PFSK-1 (cell line): Measurements from ENCODE around the gene CHRNB2.

ENCODE experiments used
- FOXP2 ChIP-seq: optimal IDR thresholded peaks from 2 replicates; pipeline ENCODE3; 2011; ENCODE audit warnings: borderline replicate concordance, control low read depth, inconsistent platforms; ENCODE audit not compliant: insufficient read depth; ENCODE audit errors: extremely low read length, extremely low read depth
- POLR2AphosphoS5 ChIP-seq: IDR thresholded peaks from 2 replicates; pipeline ENCODE4 v1.6.1; 2012; ENCODE audit warnings: low read depth, mild to moderate bottlenecking, control low read depth, low read length, moderate library complexity
- SIN3A ChIP-seq: IDR thresholded peaks from 2 replicates; pipeline ENCODE4 v1.6.1; 2012; ENCODE audit warnings: mild to moderate bottlenecking, low read length, moderate library complexity, borderline replicate concordance; ENCODE audit not compliant: insufficient read depth
- TAF1 ChIP-seq: IDR thresholded peaks from 2 replicates; pipeline ENCODE4 v1.6.1; 2012; ENCODE audit warnings: low read length, control low read depth, borderline replicate concordance; ENCODE audit not compliant: insufficient read depth
- TF ChIP-seq, protein P1 (sequence below), 2 experiments: IDR thresholded peaks; 2 replicates each; pipeline versions ENCODE4 v1.6.1 to v1.8.0; 2011 to 2012; ENCODE audit warnings: low read depth in 2 of 2, low read length in 2 of 2, control low read depth in 1 of 2, inconsistent platforms in 1 of 2, mild to moderate bottlenecking in 1 of 2, moderate library complexity in 1 of 2; ENCODE audit not compliant: insufficient read depth in 1 of 2

The CHRNB2 gene

DNA sequence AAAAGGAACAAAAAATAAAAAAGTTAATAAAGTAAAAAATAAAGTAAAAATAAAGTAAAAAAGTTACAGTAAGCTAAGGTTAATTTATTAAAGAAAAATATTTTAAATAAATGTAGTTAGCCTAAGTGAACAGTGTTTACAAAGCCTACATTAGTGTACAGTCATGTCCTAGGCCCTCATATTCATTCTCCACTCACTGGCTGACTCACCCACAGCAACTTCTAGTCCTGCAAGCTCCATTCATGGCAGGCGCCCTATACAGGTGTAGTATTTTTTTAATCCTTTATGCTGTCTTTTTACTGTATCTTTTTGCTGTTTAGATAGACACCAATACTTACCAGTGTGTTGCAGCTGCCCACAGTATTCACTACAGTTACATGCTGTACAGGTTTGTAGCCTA, 28.0 kb downstream of the CHRNB2 start:
- TF ChIP-seq TAF1 = no peak
- no peak for TF ChIP-seq FOXP2
- TF ChIP-seq SIN3A = no peak
- TF ChIP-seq, protein P1, sequence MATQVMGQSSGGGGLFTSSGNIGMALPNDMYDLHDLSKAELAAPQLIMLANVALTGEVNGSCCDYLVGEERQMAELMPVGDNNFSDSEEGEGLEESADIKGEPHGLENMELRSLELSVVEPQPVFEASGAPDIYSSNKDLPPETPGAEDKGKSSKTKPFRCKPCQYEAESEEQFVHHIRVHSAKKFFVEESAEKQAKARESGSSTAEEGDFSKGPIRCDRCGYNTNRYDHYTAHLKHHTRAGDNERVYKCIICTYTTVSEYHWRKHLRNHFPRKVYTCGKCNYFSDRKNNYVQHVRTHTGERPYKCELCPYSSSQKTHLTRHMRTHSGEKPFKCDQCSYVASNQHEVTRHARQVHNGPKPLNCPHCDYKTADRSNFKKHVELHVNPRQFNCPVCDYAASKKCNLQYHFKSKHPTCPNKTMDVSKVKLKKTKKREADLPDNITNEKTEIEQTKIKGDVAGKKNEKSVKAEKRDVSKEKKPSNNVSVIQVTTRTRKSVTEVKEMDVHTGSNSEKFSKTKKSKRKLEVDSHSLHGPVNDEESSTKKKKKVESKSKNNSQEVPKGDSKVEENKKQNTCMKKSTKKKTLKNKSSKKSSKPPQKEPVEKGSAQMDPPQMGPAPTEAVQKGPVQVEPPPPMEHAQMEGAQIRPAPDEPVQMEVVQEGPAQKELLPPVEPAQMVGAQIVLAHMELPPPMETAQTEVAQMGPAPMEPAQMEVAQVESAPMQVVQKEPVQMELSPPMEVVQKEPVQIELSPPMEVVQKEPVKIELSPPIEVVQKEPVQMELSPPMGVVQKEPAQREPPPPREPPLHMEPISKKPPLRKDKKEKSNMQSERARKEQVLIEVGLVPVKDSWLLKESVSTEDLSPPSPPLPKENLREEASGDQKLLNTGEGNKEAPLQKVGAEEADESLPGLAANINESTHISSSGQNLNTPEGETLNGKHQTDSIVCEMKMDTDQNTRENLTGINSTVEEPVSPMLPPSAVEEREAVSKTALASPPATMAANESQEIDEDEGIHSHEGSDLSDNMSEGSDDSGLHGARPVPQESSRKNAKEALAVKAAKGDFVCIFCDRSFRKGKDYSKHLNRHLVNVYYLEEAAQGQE (IDR thresholded peaks at IDR 0.05; ENCODE audit: insufficient read depth in 1 of 2, low read depth in 2 of 2, low read length in 2 of 2) = no peak
- no peak for TF ChIP-seq POLR2AphosphoS5

DNA sequence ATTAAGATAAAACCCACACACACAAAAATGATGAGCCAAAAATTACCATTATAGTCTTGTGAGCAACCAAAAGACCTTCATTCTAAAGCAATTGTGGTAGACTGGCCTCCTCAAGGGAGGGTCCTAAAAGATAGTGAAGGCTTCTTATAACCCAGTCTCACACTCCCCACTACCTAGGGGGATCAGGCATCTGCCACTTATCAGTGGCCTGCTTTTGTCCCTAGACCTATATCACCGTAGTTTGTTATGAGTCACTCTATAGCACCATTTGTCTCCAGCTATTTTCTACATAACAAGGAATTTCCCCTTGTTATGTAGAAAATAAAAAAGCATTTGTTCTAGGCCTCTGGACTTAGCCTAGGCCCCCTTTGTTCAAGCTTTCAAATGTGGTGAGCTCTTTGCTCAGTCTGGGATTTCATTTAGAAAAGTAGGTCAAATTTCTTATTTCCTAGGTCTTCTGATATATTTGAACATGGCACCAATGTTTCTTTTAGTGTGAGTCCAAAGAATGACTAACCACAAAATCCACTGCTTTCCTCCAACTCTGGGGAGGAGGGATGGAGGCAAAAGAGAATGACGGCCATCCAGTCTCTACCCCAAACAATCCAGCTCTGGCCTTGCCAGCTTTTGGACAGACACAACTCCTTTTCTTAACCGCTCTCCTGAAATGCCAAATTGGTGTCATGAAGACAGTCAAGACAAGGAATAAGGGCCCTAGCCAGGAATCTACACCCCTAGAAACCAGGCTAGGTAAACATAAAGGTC, 31.5 kb downstream of the CHRNB2 start:
- no peak for TF ChIP-seq POLR2AphosphoS5

DNA sequence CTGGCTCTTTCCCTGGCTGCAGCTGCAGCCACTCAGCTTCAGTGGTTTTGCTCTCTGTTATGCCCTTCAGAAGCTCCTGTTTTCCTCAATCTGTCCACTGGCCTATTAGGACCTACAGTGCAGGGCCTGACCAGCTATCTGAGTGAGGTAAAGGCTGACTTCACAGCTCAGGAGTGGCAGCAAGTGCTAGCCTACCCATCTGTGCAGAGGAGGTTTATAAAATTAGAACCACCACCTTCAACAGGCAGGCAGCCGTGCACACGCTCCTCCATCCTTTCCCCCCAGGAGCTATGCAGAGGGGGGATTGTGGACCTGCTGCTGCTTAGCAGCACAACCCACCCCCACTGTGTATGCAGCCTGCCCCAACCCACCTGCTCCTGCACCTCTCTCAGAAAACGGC, 32.1 kb downstream of the CHRNB2 start:
- no peak for TF ChIP-seq POLR2AphosphoS5
- no peak for TF ChIP-seq FOXP2
- no peak for TF ChIP-seq TAF1
- TF ChIP-seq SIN3A = no peak
- TF ChIP-seq, protein P1 (IDR thresholded peaks at IDR 0.05; ENCODE audit: insufficient read depth in 1 of 2, low read depth in 2 of 2, low read length in 2 of 2) = no peak

DNA sequence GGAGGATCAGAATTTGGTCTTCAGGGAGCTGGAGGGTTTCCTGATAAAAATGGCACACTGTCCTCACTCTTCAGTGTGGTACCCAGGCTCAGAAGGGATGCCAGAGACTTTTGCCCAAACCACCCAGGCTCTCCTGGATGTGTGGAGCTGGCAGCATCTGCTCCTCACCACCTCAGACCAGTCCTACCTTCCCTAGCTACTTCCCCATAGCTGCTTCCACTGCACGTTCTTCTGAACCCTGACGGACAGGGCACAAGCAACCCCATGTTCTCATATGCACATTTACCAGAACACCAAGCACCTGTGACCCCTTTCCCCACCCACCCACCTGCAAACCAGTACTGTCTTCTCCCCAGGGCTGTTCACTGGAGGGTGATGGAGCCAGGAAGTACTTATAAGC, 35.7 kb downstream of the CHRNB2 start:
- TF ChIP-seq POLR2AphosphoS5 (no peak), SIN3A (no peak), TAF1 (no peak), FOXP2 (no peak)
- TF ChIP-seq, protein P1 (IDR thresholded peaks at IDR 0.05; ENCODE audit: insufficient read depth in 1 of 2, low read depth in 2 of 2, low read length in 2 of 2) = no peak

DNA sequence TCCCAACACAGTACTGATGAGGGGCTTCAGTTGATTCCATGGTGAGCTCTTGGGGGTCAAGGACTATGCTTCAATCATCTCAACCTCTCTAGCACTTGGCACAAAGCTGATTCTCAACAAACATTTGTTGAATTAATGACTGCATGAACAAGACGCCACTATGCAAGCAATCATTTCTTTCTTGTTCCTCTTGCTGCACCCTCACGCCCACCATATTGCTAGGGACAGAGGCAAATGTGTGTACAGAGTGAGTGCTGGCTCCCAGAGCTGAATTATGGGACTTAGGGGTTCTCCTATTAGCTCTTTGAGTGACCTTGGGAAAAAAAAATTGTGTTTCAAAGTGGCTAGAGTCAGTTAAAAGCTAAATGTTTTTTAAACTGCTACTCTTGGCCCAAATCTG, 38.0 kb downstream of the CHRNB2 start:
- TF ChIP-seq POLR2AphosphoS5 (no peak), TAF1 (no peak)

DNA sequence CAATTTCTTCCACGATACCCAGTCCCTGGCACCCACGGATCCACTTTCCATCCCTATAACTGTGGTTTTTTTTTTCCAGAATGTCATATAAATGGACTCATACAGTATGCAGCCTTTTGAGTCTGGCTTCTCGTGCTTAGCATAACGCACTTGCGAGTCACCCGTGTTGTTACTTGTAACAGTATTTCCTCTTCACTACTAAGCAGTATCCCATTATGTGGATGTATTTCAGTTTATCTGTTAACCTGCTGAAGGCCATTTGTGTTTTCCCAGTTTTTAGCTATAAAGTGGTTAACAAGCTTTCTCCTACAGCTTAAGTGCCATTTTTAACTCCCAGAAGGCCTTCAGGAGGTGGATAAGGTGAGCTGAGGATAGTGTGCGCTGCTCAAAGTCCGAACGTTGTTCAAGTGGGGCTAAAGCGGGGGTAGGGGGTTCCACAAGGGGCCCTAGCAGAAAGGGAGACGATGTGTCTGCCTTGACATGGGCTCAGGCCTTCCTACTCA, 39.6 kb downstream of the CHRNB2 start:
- no peak for TF ChIP-seq POLR2AphosphoS5
- TF ChIP-seq, protein P1 (IDR thresholded peaks at IDR 0.05; ENCODE audit: insufficient read depth in 1 of 2, low read depth in 2 of 2, low read length in 2 of 2) = no peak
- no peak for TF ChIP-seq TAF1
- no peak for TF ChIP-seq FOXP2
- no peak for TF ChIP-seq SIN3A
